ENCODE measurements around the gene PTH2. TPM values are rescaled to one million over a fixed set of nuclear protein-coding genes. Genes with fewer than 3 reads are reported as not detected.

Gene PTH2
- total and polyA plus RNA-seq, 10 of the 15 experiments (the other 5 are each of a cell fraction or from before 2014, with no cell fraction given): not detected

- ATAC-seq: no peak
- Histone ChIP-seq H3K27me3 (replicated peaks in 1 of 2; ENCODE audit: control insufficient read depth in 2 of 2, insufficient read depth in 2 of 2, low read length in 1 of 2) (peaks cover 2 to 7% of the 10 kb centered on the region in 2 experiments; a peak in 2 of 4 replicates), H4K20me1 (ENCODE audit: control insufficient read depth, insufficient read depth) (no peaks in the 10 kb centered on the region; the same call in 1 of the 2 replicates), H3K4me3 (no peak overlapping the region), H3K36me3 (ENCODE audit: control insufficient read depth in 2 of 2, insufficient read depth in 2 of 2, low read length in 1 of 2) (peaks cover 2 to 6% of the 10 kb centered on the region in 2 experiments; a peak in 3 of 4 replicates), H3K4me2 (ENCODE audit: control insufficient read depth, insufficient read depth) (no peak overlapping the region), H2AFZ (ENCODE audit: control insufficient read depth, low read depth, low read length) (no peak overlapping the region), H3K9me3 (replicated peaks; ENCODE audit: control insufficient read depth, insufficient read depth, low read length) (no peaks in the 10 kb centered on the region), H3K9ac (ENCODE audit: control insufficient read depth, insufficient read depth, low read length) (no peak overlapping the region), H3K79me2 (ENCODE audit: control insufficient read depth, insufficient read depth, low read length) (peaks cover 13% of the 10 kb centered on the region), H3K4me1 (ENCODE audit: control insufficient read depth, insufficient read depth, low read length) (peaks cover 5% of the 10 kb centered on the region), H3K27ac (ENCODE audit: control insufficient read depth, insufficient read depth) (no peak overlapping the region)
- RAD21 ChIA-PET (ENCODE audit: unreplicated experiment): interaction anchor here (1.0 kb wide), 1 partner anchor 24 kb away, joined by 3 read pairs; no protein-coding TSS in a partner anchor
- intact Hi-C loops (cut with micrococcal nuclease; ENCODE audit: unreplicated experiment): no loop called here
- SMC1A ChIA-PET (ENCODE audit: uncharacterized antibody, unreplicated experiment): interaction anchor here (0.7 to 3.4 kb wide), 3 partner anchors 14 to 72 kb away, joined by 3 to 11 read pairs (median 3); no protein-coding TSS in a partner anchor
- 93% methylated on average over 3 of the region's 3 CpGs for WGBS (ENCODE audit: insufficient coverage, insufficient replicate concordance, low lambda C conversion rate, missing lambda C conversion rate)
- no peak for FAIRE-seq
- in situ Hi-C loops (cut with MboI): no loop called here
- TF ChIP-seq POU2F2 (IDR thresholded peaks at IDR 0.05; ENCODE audit: borderline replicate concordance, low read depth, low read length) (no peak), CTCF (IDR thresholded peaks at IDR 0.05 in 2 of 3, conservative IDR thresholded peaks at IDR 0.05 in 1 of 3; ENCODE audit: control insufficient read depth in 2 of 3, extremely low read depth in 1 of 3, insufficient read depth in 1 of 3, low read depth in 3 of 3, low read length in 3 of 3) (peak in 1 of 3 experiments; percentile 6; a peak in 1 of 6 replicates)
- no peak for DNase-seq (ENCODE audit: low read depth, low spot score)
- CTCF ChIA-PET: interaction anchor here (0.6 to 4.9 kb wide), 5 partner anchors 24 to 186 kb away, joined by 3 to 47 read pairs (median 8); partner anchors contain the start of gene FLT3LG
- no TSS peak for BruUV-seq (replicated peaks)
- POLR2A ChIA-PET: interaction anchor here (0.6 to 1.1 kb wide), 6 partner anchors 9 to 1389 kb away, joined by 3 to 8 read pairs (median 4); partner anchors contain the start of gene RRAS
These were observed 22.8 kb upstream of the PTH2 start for GRCh38 chr19:49445997-49446396.

All from GM12878 (cell line).